Keratinocyte (primary cell): ENCODE results near the gene CCDC102A. TPM values are rescaled to one million over a fixed set of nuclear protein-coding genes. Genes with fewer than 3 reads are reported as not detected.
"Not testable (repeated sequence)": the region's sequence is repeated elsewhere in the genome, so short reads cannot be mapped to it uniquely, and the experiment has no call there.

Experiments used
- DNase-seq: peaks from one replicate; pipeline ENCODE4 v3.0.0-alpha.2; 2011; ENCODE audit warnings: low read depth, missing footprints, low spot score
- FAIRE-seq: peaks from 2 replicates; lab custom pipeline; 2011; peaks lifted over from hg19 to GRCh38; lab: Jason Lieb, UNC
- H2AFZ ChIP-seq: 2 replicates; pipeline ENCODE4 v1.6.0; 2012; ENCODE audit warnings: low read length, control low read depth, inconsistent platforms; ENCODE audit not compliant: control insufficient read depth
- H3K27ac ChIP-seq: 2 replicates; pipeline ENCODE4 v1.5.1; 2011; ENCODE audit warnings: low read length; ENCODE audit not compliant: control insufficient read depth, insufficient read depth
- H3K27me3 ChIP-seq: 3 replicates; pipeline ENCODE4 v1.6.0; 2011; ENCODE audit warnings: low read length; ENCODE audit not compliant: control insufficient read depth, insufficient read depth; ENCODE audit errors: extremely low read depth
- H3K36me3 ChIP-seq, 2 experiments: 2 replicates in 1 of 2; 3 replicates in 1 of 2; pipeline ENCODE4 v1.5.1; 2011; ENCODE audit warnings: low read length in 2 of 2, mild to moderate bottlenecking in 1 of 2; ENCODE audit not compliant: control insufficient read depth in 2 of 2, insufficient read depth in 2 of 2; ENCODE audit errors: extremely low read depth in 1 of 2
- H3K4me1 ChIP-seq: 3 replicates; pipeline ENCODE4 v1.5.1; 2011; ENCODE audit warnings: low read length; ENCODE audit not compliant: control insufficient read depth, insufficient read depth; ENCODE audit errors: extremely low read depth
- H3K4me2 ChIP-seq: 3 replicates; pipeline ENCODE4 v1.6.0; 2011; ENCODE audit warnings: low read depth, low read length; ENCODE audit not compliant: control insufficient read depth, insufficient read depth; ENCODE audit errors: extremely low read depth
- H3K4me3 ChIP-seq, 3 experiments: fragments of 200-600 bp in 1 of 3; sonication (generic) in 1 of 3; 2 replicates in 2 of 3; 3 replicates in 1 of 3; pipeline ENCODE4 v1.5.1; 2011 to 2016; ENCODE audit warnings: low read length in 3 of 3, mild to moderate bottlenecking in 3 of 3, control low read depth in 2 of 3, inconsistent platforms in 1 of 3, low read depth in 1 of 3, mixed read lengths in 1 of 3, mixed run types in 1 of 3, moderate library complexity in 1 of 3; ENCODE audit not compliant: control insufficient read depth in 2 of 3, insufficient read depth in 2 of 3; ENCODE audit errors: extremely low read depth in 1 of 3
- H3K79me2 ChIP-seq: 2 replicates; pipeline ENCODE4 v1.6.0; 2012; ENCODE audit warnings: low read length; ENCODE audit not compliant: control insufficient read depth, insufficient read depth
- H3K9ac ChIP-seq: 3 replicates; pipeline ENCODE4 v1.6.0; 2011; ENCODE audit warnings: low read length; ENCODE audit not compliant: control insufficient read depth, insufficient read depth; ENCODE audit errors: extremely low read depth
- H3K9me1 ChIP-seq: 3 replicates; pipeline ENCODE4 v1.6.0; 2011; ENCODE audit warnings: low read length; ENCODE audit not compliant: control insufficient read depth, insufficient read depth; ENCODE audit errors: extremely low read depth
- H3K9me3 ChIP-seq: 2 replicates; pipeline ENCODE4 v1.5.1; 2012; ENCODE audit warnings: low read depth, low read length; ENCODE audit not compliant: control insufficient read depth
- H4K20me1 ChIP-seq: 3 replicates; pipeline ENCODE4 v1.6.0; 2011; ENCODE audit warnings: low read length; ENCODE audit not compliant: control insufficient read depth, insufficient read depth; ENCODE audit errors: extremely low read depth
- EZH2 ChIP-seq: IDR thresholded peaks from one replicate; pipeline ENCODE4 v1.6.1; 2012; ENCODE audit warnings: inconsistent platforms, mild to moderate bottlenecking, low read length, moderate library complexity
- dilution Hi-C: fragments of 300-500 bp; cut with MboI; formaldehyde crosslinking; loops from one replicate; pipeline ENCODE4 v1.7.0; 2020; ENCODE audit warnings: low sequenced_read_pairs; ENCODE audit not compliant: extremely low pct_ligation_motif_present
- polyA plus RNA-seq, 5 experiments: library from polyadenylated mRNA; depleted of rRNA in 3 of 5; stranded (reverse) in 3 of 5; stranded (forward) in 1 of 5; unstranded in 1 of 5; fragments of >200 nt; gene quantifications; 1 replicate in 1 of 5; 2 replicates in 3 of 5; 3 replicates in 1 of 5; pipeline versions ENCODE4 v1.2.1 to v1.2.3, GENCODE V29; 2011 to 2012; ENCODE audit warnings: missing spikeins in 2 of 5, low read depth in 1 of 5, low replicate concordance in 1 of 5
- TF ChIP-seq, protein P1 (sequence below), 3 experiments: IDR thresholded peaks in 1 of 3; conservative IDR thresholded peaks in 1 of 3; optimal IDR thresholded peaks in 1 of 3; 2 replicates in 2 of 3; 3 replicates in 1 of 3; pipeline versions ENCODE3 to v1.5.1; 2011; ENCODE audit warnings: low read length in 3 of 3, mild to moderate bottlenecking in 3 of 3, moderate library complexity in 2 of 3, control low read depth in 1 of 3, inconsistent platforms in 1 of 3; ENCODE audit not compliant: insufficient read depth in 2 of 3; ENCODE audit errors: extremely low read depth in 1 of 3

The CCDC102A gene
- polyA plus RNA-seq, 1 donor (not counting 4 experiments of a cell fraction or from before 2014, with no cell fraction given), result 2.2 TPM

DNA sequence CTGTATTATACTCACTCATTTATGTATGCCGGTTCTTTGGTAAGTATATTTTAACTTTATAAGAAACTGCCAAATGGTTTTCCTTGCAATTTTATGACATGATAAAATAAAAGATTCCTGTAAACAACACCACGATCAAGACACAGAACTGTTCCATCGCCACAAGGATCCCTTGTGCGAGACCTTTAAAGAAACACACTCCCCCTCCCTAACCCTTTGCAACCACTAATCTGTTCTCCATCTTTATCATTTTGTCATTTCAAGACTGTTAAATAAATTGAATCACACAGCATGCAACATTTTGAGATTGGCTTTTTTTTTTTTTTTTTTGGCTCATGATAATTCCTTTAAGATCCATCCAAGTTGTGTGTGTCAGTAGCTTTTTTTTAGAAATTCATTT is 12.0 kb upstream of the CCDC102A start:
- H3K9ac ChIP-seq, result no peak overlapping the region
- dilution Hi-C loops, result no loop called here
- DNase-seq (no peak), FAIRE-seq (no peak)
- H3K4me1 ChIP-seq, result no peaks in the 10 kb centered on the region
- no peaks in the 10 kb centered on the region for H4K20me1 ChIP-seq
- no peaks in the 10 kb centered on the region for H3K36me3 ChIP-seq
- no peaks in the 10 kb centered on the region for H3K27me3 ChIP-seq
- no peak overlapping the region for H2AFZ ChIP-seq
- H3K9me1 ChIP-seq, result no peaks in the 10 kb centered on the region
- H3K79me2 ChIP-seq, result no peaks in the 10 kb centered on the region
- TF ChIP-seq, protein P1, sequence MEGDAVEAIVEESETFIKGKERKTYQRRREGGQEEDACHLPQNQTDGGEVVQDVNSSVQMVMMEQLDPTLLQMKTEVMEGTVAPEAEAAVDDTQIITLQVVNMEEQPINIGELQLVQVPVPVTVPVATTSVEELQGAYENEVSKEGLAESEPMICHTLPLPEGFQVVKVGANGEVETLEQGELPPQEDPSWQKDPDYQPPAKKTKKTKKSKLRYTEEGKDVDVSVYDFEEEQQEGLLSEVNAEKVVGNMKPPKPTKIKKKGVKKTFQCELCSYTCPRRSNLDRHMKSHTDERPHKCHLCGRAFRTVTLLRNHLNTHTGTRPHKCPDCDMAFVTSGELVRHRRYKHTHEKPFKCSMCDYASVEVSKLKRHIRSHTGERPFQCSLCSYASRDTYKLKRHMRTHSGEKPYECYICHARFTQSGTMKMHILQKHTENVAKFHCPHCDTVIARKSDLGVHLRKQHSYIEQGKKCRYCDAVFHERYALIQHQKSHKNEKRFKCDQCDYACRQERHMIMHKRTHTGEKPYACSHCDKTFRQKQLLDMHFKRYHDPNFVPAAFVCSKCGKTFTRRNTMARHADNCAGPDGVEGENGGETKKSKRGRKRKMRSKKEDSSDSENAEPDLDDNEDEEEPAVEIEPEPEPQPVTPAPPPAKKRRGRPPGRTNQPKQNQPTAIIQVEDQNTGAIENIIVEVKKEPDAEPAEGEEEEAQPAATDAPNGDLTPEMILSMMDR (optimal IDR thresholded peaks at IDR 0.05 in 1 of 3, IDR thresholded peaks at IDR 0.05 in 1 of 3, conservative IDR thresholded peaks at IDR 0.05 in 1 of 3; ENCODE audit: extremely low read depth in 1 of 3, insufficient read depth in 2 of 3, low read length in 3 of 3), result no peak
- TF ChIP-seq EZH2, result no peak
- no peaks in the 10 kb centered on the region for H3K9me3 ChIP-seq
- no peak overlapping the region for H3K4me3 ChIP-seq
- H3K4me2 ChIP-seq, result no peak overlapping the region
- H3K27ac ChIP-seq, result no peak overlapping the region

DNA sequence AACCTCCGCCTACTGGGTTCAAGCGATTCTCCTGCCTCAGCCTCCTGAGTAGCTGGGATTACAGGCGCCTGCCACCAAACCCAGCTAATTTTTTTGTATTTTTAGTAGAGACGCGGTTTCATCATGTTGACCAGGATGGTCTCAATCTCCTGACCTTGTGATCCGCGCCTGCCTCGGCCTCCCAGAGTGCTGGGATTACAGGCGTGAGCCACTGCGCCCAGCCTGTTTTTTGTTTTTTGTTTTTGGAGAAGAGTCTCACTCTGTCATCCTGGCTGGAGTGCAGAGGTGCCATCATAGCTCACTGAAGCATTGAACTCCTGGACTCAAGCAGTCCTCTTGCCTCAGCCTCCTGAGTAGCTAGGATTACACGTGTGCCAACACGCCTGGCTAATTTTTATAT is 11.2 kb upstream of the CCDC102A start:
- H2AFZ ChIP-seq, H3K4me1 ChIP-seq, H3K9ac ChIP-seq, dilution Hi-C loops, H3K27me3 ChIP-seq, H3K36me3 ChIP-seq, DNase-seq, H4K20me1 ChIP-seq, H3K4me3 ChIP-seq, H3K79me2 ChIP-seq, H3K27ac ChIP-seq, H3K4me2 ChIP-seq, FAIRE-seq, H3K9me1 ChIP-seq, H3K9me3 ChIP-seq: not testable (repeated sequence)

DNA sequence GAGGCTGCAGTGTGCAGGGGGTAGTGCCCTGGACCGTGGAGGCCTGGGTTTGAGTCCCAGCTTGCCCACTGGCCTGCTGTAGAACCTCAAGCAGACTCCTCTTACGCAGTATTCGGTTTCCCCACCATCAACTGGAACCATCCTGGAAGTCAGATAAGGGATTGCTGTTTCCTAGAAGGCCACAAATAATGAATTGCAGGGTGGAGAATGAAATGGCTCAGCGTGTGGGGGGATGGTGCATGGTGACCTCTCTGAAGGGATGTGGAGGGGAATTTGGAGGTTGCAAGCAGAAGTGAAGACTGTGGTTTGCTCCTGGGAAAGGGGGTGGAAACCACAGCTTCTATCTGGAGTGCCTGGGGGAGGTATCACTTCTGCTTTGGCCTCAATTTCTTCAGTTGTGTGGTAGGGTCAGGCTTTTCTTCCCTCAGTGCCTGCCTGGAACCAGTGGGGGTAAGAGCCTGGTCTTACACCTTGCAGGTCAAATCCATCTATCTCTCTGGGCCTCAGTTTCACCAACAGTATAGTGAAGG is 7.8 kb upstream of the CCDC102A start:
- Histone ChIP-seq H3K9me1 (peaks cover 3% of the 10 kb centered on the region), H3K9ac (no peak overlapping the region)
- dilution Hi-C loops, result no loop called here

More for the DNA sequence above, 7.8 kb upstream of the CCDC102A start:
- H4K20me1 ChIP-seq, result no peaks in the 10 kb centered on the region
- no peaks in the 10 kb centered on the region for H3K79me2 ChIP-seq
- no peak for DNase-seq
- no peaks in the 10 kb centered on the region for H3K9me3 ChIP-seq
- no peaks in the 10 kb centered on the region for H3K27me3 ChIP-seq
- no peak overlapping the region for H2AFZ ChIP-seq
- no peak for FAIRE-seq
- TF ChIP-seq EZH2, result no peak
- TF ChIP-seq, protein P1 (optimal IDR thresholded peaks at IDR 0.05 in 1 of 3, IDR thresholded peaks at IDR 0.05 in 1 of 3, conservative IDR thresholded peaks at IDR 0.05 in 1 of 3; ENCODE audit: extremely low read depth in 1 of 3, insufficient read depth in 2 of 3, low read length in 3 of 3), result no peak
- H3K4me2 ChIP-seq, result no peak overlapping the region
- peaks cover 15% of the 10 kb centered on the region for H3K4me1 ChIP-seq
- H3K4me3 ChIP-seq, result no peak overlapping the region
- H3K36me3 ChIP-seq, result no peaks in the 10 kb centered on the region
- no peak overlapping the region for H3K27ac ChIP-seq
